ENCODE data around the gene IL17RC. TPM values are rescaled to one million over a fixed set of nuclear protein-coding genes. Genes with fewer than 3 reads are reported as not detected.

Gene IL17RC
- total RNA-seq, 3 donors from 2014 or later (not counting 1 experiment from before 2014, with no cell fraction given): 0.77 to 1.5 (median 1.2) TPM

- Histone ChIP-seq H3K4me1 (ENCODE audit: control insufficient read depth, insufficient read depth, low read length) (peaks cover 17% of the 10 kb centered on the region), H3K9me3 (ENCODE audit: control insufficient read depth, insufficient read depth, low read length) (no peaks in the 10 kb centered on the region), H3K4me3 (ENCODE audit: low read length) (no peak overlapping the region), H3K27me3 (ENCODE audit: control insufficient read depth, insufficient read depth, low read length) (no peaks in the 10 kb centered on the region), H3K36me3 (ENCODE audit: control insufficient read depth, insufficient read depth, low read length) (no peaks in the 10 kb centered on the region), H3K27ac (ENCODE audit: low read length) (no peak overlapping the region)
- DNase-seq: no peak
- ATAC-seq: no peak
- H3K36me3 Mint-ChIP-seq: no peaks in the 10 kb centered on the region
- TF ChIP-seq CTCF (IDR thresholded peaks at IDR 0.05): no peak
- no peak overlapping the region for H3K4me3 Mint-ChIP-seq
- H3K9me3 Mint-ChIP-seq: no peaks in the 10 kb centered on the region
- intact Hi-C loops (cut with micrococcal nuclease): no loop called here
- peaks cover 12 to 17% of the 10 kb centered on the region in 2 donors for H3K4me1 Mint-ChIP-seq
- H3K27ac Mint-ChIP-seq: no peak overlapping the region
- H3K27me3 Mint-ChIP-seq (ENCODE audit: low read depth in 2 of 2): no peaks in the 10 kb centered on the region
- 92% methylated on average over 3 of the region's 4 CpGs for WGBS (ENCODE audit: insufficient coverage)
Observed at GRCh38 chr3:9903904-9904303, 13.0 kb upstream of the IL17RC start.

DNA sequence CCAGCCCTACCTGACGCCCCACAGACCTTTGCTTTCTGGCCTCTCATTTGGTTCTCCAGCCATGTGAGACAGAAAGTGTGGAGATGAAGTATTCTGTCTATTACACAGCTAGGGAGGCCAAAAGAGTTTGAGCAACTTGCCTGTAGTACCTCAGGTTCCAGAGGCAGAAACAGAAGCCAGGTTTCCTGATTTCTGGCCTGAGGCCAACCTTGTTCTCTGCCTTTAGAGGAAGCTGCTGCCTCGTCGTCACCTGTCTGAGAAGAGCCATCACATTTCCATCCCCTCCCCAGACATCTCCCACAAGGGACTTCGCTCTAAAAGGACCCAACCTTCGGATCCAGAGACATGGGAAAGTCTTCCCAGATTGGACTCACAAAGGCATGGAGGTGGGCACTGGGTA is 10.4 kb upstream of the IL17RC start:
- Histone ChIP-seq H3K9me3 (ENCODE audit: control insufficient read depth, insufficient read depth, low read length) (no peaks in the 10 kb centered on the region), H3K27ac (ENCODE audit: low read length) (no peak overlapping the region), H3K4me1 (ENCODE audit: control insufficient read depth, insufficient read depth, low read length) (peaks cover 16% of the 10 kb centered on the region), H3K27me3 (ENCODE audit: control insufficient read depth, insufficient read depth, low read length) (no peaks in the 10 kb centered on the region), H3K4me3 (ENCODE audit: low read length) (no peak overlapping the region), H3K36me3 (ENCODE audit: control insufficient read depth, insufficient read depth, low read length) (no peaks in the 10 kb centered on the region)
- Mint-ChIP-seq H3K27me3 (ENCODE audit: low read depth in 2 of 2) (peaks cover 0 to 2% of the 10 kb centered on the region in 2 donors), H3K4me1 (peaks cover 8 to 21% of the 10 kb centered on the region in 2 donors), H3K36me3 (no peaks in the 10 kb centered on the region), H3K4me3 (no peak overlapping the region), H3K9me3 (no peaks in the 10 kb centered on the region), H3K27ac (no peak overlapping the region)
- no peak for ATAC-seq
- WGBS (ENCODE audit: insufficient coverage): 79% methylated on average over 5 of the region's 5 CpGs
- no peak for TF ChIP-seq CTCF (IDR thresholded peaks at IDR 0.05)
- intact Hi-C loops (cut with micrococcal nuclease): no loop called here
- no peak for DNase-seq

DNA sequence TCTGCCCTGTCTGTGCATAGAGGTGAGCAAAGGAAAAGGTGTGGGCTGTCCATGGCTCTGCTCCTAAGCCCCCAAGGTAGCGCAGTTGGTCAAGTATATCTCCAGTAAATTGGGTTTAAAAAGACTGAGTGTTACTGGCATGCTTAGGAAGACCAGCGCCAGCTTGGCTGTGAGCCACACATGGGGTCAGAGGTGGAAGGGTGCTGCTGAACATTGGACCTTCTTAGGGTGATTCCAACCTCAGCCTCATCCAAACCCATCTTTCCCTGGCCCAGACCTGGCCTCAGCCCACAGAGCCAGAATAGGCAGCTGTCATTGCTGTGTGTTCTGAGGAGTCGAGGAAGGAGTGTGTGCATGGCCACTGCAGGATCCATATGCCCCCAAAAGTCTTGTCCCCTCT is 8.6 kb upstream of the IL17RC start:
- no peaks in the 10 kb centered on the region for H3K9me3 Mint-ChIP-seq
- WGBS (ENCODE audit: insufficient coverage): 97% methylated on average over 3 of the region's 3 CpGs
- H3K4me1 Mint-ChIP-seq: peaks cover 8 to 16% of the 10 kb centered on the region in 2 donors
- Histone ChIP-seq H3K4me1 (ENCODE audit: control insufficient read depth, insufficient read depth, low read length) (no peaks in the 10 kb centered on the region), H3K27me3 (ENCODE audit: control insufficient read depth, insufficient read depth, low read length) (no peaks in the 10 kb centered on the region), H3K9me3 (ENCODE audit: control insufficient read depth, insufficient read depth, low read length) (no peaks in the 10 kb centered on the region), H3K36me3 (ENCODE audit: control insufficient read depth, insufficient read depth, low read length) (no peaks in the 10 kb centered on the region), H3K4me3 (ENCODE audit: low read length) (no peak overlapping the region), H3K27ac (ENCODE audit: low read length) (no peak overlapping the region)
- no peaks in the 10 kb centered on the region for H3K36me3 Mint-ChIP-seq
- no peak overlapping the region for H3K4me3 Mint-ChIP-seq
- no peak overlapping the region for H3K27ac Mint-ChIP-seq
- H3K27me3 Mint-ChIP-seq (ENCODE audit: low read depth in 2 of 2): peaks cover 0 to 2% of the 10 kb centered on the region in 2 donors
- DNase-seq (no peak), ATAC-seq (no peak)
- intact Hi-C loops (cut with micrococcal nuclease): no loop called here
- no peak for TF ChIP-seq CTCF (IDR thresholded peaks at IDR 0.05)

Data from natural killer cell (primary cell).